Right lobe of liver (tissue), 6 donors: ENCODE results near the gene KCNH2. TPM values are rescaled to one million over a fixed set of nuclear protein-coding genes. Genes with fewer than 3 reads are reported as not detected.

Source experiments
- ATAC-seq, 4 donors: fragments of 200-7000 bp; cut with Tn5 transposase; one replicate each; pipeline ENCODE4 v1.9.1; 2020; ENCODE audit warnings: mild to moderate bottlenecking in 4 of 4, moderate library complexity in 4 of 4
- DNase-seq, 3 donors: peaks; one replicate each; pipeline ENCODE4 v3.0.0-alpha.2; 2020
- H3K27ac ChIP-seq, 3 donors: fragments of 200-600 bp; one replicate each; pipeline ENCODE4 v1.8.0; 2022
- H3K27me3 ChIP-seq, 2 donors: fragments of 200-600 bp; one replicate each; pipeline ENCODE4 v1.8.0; 2022
- H3K36me3 ChIP-seq, 4 donors: fragments of 200-600 bp; sonication (generic) in 1 of 4; one replicate each; pipeline versions ENCODE4 v1.5.1 to v1.8.0; 2017 to 2022; ENCODE audit warnings: control low read depth in 1 of 4
- H3K4me1 ChIP-seq, 4 donors: fragments of 200-600 bp; sonication (generic) in 1 of 4; one replicate each; pipeline versions ENCODE4 v1.5.1 to v1.8.0; 2017 to 2022; ENCODE audit warnings: control low read depth in 1 of 4
- H3K4me3 ChIP-seq, 3 donors: fragments of 200-600 bp; one replicate each; pipeline ENCODE4 v1.8.0; 2022
- H3K9me3 ChIP-seq, 4 donors: fragments of 200-600 bp; sonication (generic) in 1 of 4; one replicate each; pipeline versions ENCODE4 v1.5.1 to v1.8.0; 2017 to 2022; ENCODE audit warnings: control low read depth in 1 of 4
- CTCF ChIP-seq, 4 donors: fragments of 200-600 bp in 3 of 4; fragments of 450-650 bp in 1 of 4; IDR thresholded peaks; one replicate each; pipeline versions ENCODE4 v1.5.1 to v1.8.0; 2016 to 2022; ENCODE audit warnings: antibody characterized with exemption in 4 of 4, mild to moderate bottlenecking in 2 of 4
- POLR2A ChIP-seq: fragments of 450-650 bp; IDR thresholded peaks from one replicate; pipeline ENCODE4 v1.6.1; 2017; ENCODE audit warnings: antibody characterized with exemption, mild to moderate bottlenecking
- WGBS: methylation state at CpG from one replicate; pipeline ENCODE4 v1.1.6; 2018; ENCODE audit warnings: low coverage, low lambda C conversion rate; ENCODE audit not compliant: insufficient coverage; ENCODE audit errors: missing lambda C conversion rate; 5-methylcytosine and 5-hydroxymethylcytosine counted together
- intact Hi-C, 2 donors: fragments of 100-400 bp; cut with DNase I; formaldehyde crosslinking; loops; one replicate each; pipeline versions ENCODE4 v1.11.2 to v1.14.1; 2022
- total RNA-seq, 6 experiments: library from RNA; depleted of rRNA in 2 of 6; stranded (reverse); fragments of >200 nt in 2 of 6; fragmentation: NEBNext Ultra II Directional in 3 of 6; extraction: Animal tissue kit (Norgen Biotek cat#: 25700) in 3 of 6; gene quantifications; one replicate each; pipeline versions ENCODE4 v1.1.0 to v1.2.4, GENCODE V29; 2016 to 2023
- donor health status: DM: no; HTN: yes; CAD: no.
- donor health status: DM: no; HTN: no; CAD: no.
- donor health status: DM: no; HTN: no; CAD: no.
- donor health status: DM: no; HTN: yes; CAD: no.
- donor health status: DM: no; HTN: yes; CAD: no.

Gene KCNH2
- total RNA-seq, 6 experiments from 2014 or later: 0.11 to 0.69 (median 0.18) TPM; not detected in 1

DNA sequence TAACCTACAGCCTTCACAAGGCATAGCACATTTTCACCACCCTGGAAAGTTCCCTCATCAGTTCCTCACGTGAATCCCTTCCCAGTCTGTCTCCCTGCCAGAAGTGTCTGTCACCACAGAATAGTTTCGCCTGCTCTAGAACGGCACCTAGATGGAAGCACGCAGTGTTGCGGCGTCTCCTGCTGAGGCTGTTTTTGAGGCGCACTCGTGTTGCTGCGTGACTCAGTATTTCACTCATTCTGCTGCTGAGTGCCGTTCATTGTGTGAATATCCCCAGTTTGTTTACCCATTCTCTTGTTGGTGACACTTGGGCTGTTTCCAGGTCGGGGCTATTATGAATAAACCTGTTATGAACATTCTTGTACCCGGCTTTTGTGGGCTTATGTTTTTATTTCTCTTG lies 25.5 kb upstream of the KCNH2 start:
- Histone ChIP-seq H3K27me3 (no peaks in the 10 kb centered on the region), H3K36me3 (no peaks in the 10 kb centered on the region), H3K4me3 (no peak overlapping the region), H3K9me3 (no peaks in the 10 kb centered on the region), H3K4me1 (peaks cover 0 to 1% (median 0%) of the 10 kb centered on the region in 4 donors), H3K27ac (no peak overlapping the region)
- intact Hi-C loops: no loop called here
- ATAC-seq (no peak), DNase-seq (no peak)
- TF ChIP-seq POLR2A: no peak
- no peak for TF ChIP-seq CTCF (IDR thresholded peaks at IDR 0.05)
- 73% methylated on average over 12 of the region's 12 CpGs for WGBS

- H3K4me3 ChIP-seq: no peak overlapping the region
- no peaks in the 10 kb centered on the region for H3K27me3 ChIP-seq
- DNase-seq (no peak), ATAC-seq (no peak)
- H3K36me3 ChIP-seq: no peaks in the 10 kb centered on the region
- intact Hi-C loops: no loop called here
- H3K27ac ChIP-seq: no peak overlapping the region
- H3K4me1 ChIP-seq: no peaks in the 10 kb centered on the region
- WGBS: 93% methylated on average over 2 of the region's 16 CpGs
- H3K9me3 ChIP-seq: no peaks in the 10 kb centered on the region
- no peak for TF ChIP-seq CTCF (IDR thresholded peaks at IDR 0.05)
- no peak for TF ChIP-seq POLR2A
Observed at GRCh38 chr7:151001546-151001945, 23.4 kb upstream of the KCNH2 start.

DNA sequence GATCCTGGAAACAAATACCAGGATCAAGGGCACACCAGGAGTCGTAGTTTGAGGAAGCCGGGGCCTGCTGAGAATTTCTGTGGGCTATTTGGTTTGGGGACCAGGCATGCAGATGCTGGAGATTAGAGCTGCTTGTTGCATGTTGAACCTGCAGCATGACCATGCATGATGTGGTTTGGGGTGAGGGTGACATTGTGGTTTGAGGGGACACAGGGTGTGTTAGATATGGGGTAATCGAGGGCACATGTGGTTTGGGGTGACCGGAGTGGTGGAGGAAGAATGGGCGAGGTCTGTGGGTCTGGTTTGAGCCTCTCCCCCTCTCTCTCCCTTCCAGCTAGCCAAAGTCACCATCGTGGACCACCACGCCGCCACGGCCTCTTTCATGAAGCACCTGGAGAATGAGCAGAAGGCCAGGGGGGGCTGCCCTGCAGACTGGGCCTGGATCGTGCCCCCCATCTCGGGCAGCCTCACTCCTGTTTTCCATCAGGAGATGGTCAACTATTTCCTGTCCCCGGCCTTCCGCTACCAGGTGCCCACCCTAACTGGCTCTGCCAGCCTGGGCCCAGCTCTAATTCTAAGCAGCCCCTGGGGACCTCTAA lies 22.9 kb upstream of the KCNH2 start:
- Histone ChIP-seq H3K27me3 (no peaks in the 10 kb centered on the region), H3K36me3 (no peaks in the 10 kb centered on the region), H3K4me3 (no peak overlapping the region), H3K9me3 (no peaks in the 10 kb centered on the region), H3K4me1 (no peaks in the 10 kb centered on the region), H3K27ac (no peak overlapping the region)
- WGBS: 77% methylated on average over 3 of the region's 13 CpGs
- TF ChIP-seq CTCF (IDR thresholded peaks at IDR 0.05) (no peak), POLR2A (no peak)
- intact Hi-C loops: no loop called here
- no peak for DNase-seq
- no peak for ATAC-seq

GRCh38 chr7:150999497-151000230 lies 21.5 kb upstream of the KCNH2 start:
- intact Hi-C loops: no loop called here
- Histone ChIP-seq H3K27ac (no peak overlapping the region), H3K36me3 (no peaks in the 10 kb centered on the region), H3K9me3 (no peaks in the 10 kb centered on the region), H3K4me3 (no peak overlapping the region), H3K27me3 (no peaks in the 10 kb centered on the region), H3K4me1 (no peaks in the 10 kb centered on the region)
- ATAC-seq: no peak
- 57% methylated on average over 5 of the region's 5 CpGs for WGBS
- DNase-seq: no peak
- TF ChIP-seq POLR2A (no peak), CTCF (IDR thresholded peaks at IDR 0.05) (no peak)
